Transverse colon (tissue), 4 donors: Measurements from ENCODE around the gene GALNT13.

Source experiments
- CTCF ChIP-seq, 5 experiments: fragments of 200-600 bp in 3 of 5; fragments of 450-650 bp in 2 of 5; sonication (generic) in 3 of 5; IDR thresholded peaks; 1 replicate in 2 of 5; 2 replicates in 3 of 5; pipeline ENCODE4 v1.5.1; 2016 to 2017; ENCODE audit warnings: antibody characterized with exemption in 5 of 5, inconsistent platforms in 3 of 5, mild to moderate bottlenecking in 2 of 5, moderate library complexity in 1 of 5
- EP300 ChIP-seq: sonication (generic); formaldehyde crosslinking; IDR thresholded peaks from one replicate; pipeline ENCODE4 v1.6.1; 2017; ENCODE audit warnings: antibody characterized with exemption, low read depth
- POLR2A ChIP-seq: fragments of 450-650 bp; IDR thresholded peaks from one replicate; pipeline ENCODE4 v1.6.1; 2016; ENCODE audit warnings: antibody characterized with exemption, mild to moderate bottlenecking, moderate library complexity
- POLR2AphosphoS5 ChIP-seq, 3 donors: sonication (generic); formaldehyde crosslinking; IDR thresholded peaks; one replicate each; pipeline ENCODE4 v1.6.1; 2016; ENCODE audit warnings: antibody characterized with exemption in 3 of 3

GRCh38 chr2:154187948-154188347 lies 316.2 kb downstream of the GALNT13 start:
- no peak for TF ChIP-seq POLR2AphosphoS5 (IDR thresholded peaks at IDR 0.05)
- TF ChIP-seq CTCF (IDR thresholded peaks at IDR 0.05), result no peak
- no peak for TF ChIP-seq EP300
- no peak for TF ChIP-seq POLR2A
